Skeletal muscle satellite cell (primary cell): ENCODE results near the gene FN1.

ENCODE experiments used
- H3K27me3 ChIP-seq: 2 replicates; pipeline ENCODE4 v1.7.0; 2013; ENCODE audit warnings: low read length; ENCODE audit not compliant: control insufficient read depth, insufficient read depth
- H3K36me3 ChIP-seq: 2 replicates; pipeline ENCODE4 v1.7.0; 2013; ENCODE audit warnings: mild to moderate bottlenecking, control low read depth, low read length; ENCODE audit not compliant: insufficient read depth
- H3K4me1 ChIP-seq: 2 replicates; pipeline ENCODE4 v1.7.0; 2013; ENCODE audit warnings: low read length; ENCODE audit not compliant: control insufficient read depth, insufficient read depth
- H3K4me2 ChIP-seq: 2 replicates; pipeline ENCODE4 v1.7.0; 2013; ENCODE audit warnings: mild to moderate bottlenecking, low read length
- H3K4me3 ChIP-seq: 2 replicates; pipeline ENCODE4 v1.7.0; 2013; ENCODE audit warnings: low read length
- H3K9ac ChIP-seq: 2 replicates; pipeline ENCODE4 v1.7.0; 2013; ENCODE audit warnings: mild to moderate bottlenecking, low read depth, low read length, moderate library complexity
- H3K9me3 ChIP-seq: replicated peaks from 2 replicates; pipeline ENCODE4 v1.7.0; 2013; ENCODE audit warnings: mild to moderate bottlenecking, control low read depth, low read length

The FN1 gene

DNA sequence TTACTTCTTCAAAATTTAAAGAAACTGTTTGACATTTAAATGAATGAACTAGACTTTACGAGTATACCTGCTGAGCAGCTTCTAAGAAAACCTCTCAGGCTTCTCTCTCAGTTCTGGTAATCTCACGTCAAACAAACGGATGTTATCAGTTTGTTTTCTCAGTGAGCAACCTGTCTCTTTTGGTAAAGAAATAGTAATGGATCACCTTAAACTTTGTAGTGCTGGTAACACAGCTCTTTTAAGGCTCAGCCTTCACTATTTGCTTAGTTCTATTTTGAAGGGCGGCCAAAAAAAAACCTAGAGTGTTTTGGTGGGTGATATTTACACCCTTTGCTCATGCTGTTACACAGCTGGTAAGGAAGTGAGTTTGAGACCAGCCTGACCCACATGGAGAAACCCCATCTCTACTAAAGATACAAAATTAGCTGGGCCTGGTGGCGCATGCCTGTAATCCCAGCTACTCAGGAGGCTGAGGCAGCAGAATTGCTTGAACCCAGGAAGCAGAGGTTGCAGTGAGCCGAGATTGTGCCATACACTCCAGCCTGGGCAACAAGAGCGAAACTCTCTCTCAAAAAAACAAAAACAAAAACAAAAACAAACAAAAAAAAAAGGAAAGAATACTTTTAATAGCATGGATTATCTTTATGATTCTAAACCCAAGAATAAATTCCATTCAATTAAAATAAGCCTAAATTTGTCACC, 15.9 kb downstream of the FN1 start:
- H3K9ac ChIP-seq = no peak overlapping the region
- H3K4me1 ChIP-seq = peaks cover 57% of the 10 kb centered on the region
- no peak overlapping the region for H3K4me3 ChIP-seq
- H3K27me3 ChIP-seq = no peaks in the 10 kb centered on the region
- peaks cover 100% of the 10 kb centered on the region for H3K36me3 ChIP-seq
- peak overlapping the region; percentile 36 for H3K4me2 ChIP-seq
- H3K9me3 ChIP-seq = no peaks in the 10 kb centered on the region

DNA sequence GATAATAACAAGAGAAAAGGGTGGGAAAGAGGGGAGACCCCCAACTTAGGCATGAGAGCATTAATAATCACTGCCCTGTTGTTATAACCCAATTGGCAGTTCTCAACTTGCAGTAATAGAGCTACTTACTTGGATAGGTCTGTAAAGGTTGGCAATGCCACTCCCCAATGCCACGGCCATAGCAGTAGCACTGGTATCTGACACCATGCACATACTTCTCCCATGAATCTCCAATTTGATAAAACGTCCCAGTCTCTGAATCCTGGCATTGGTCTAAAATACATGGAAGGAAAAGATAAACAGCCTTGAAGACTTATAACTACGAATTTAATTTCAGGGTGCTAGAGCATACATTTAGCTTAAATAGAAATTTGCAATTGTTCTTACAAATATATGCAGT, 16.8 kb downstream of the FN1 start:
- Histone ChIP-seq H3K4me3 (peak overlapping the region; percentile 26), H3K9ac (no peak overlapping the region), H3K27me3 (no peaks in the 10 kb centered on the region), H3K36me3 (peaks cover 100% of the 10 kb centered on the region), H3K4me2 (peak overlapping the region; percentile 54), H3K4me1 (peaks cover 60% of the 10 kb centered on the region), H3K9me3 (no peaks in the 10 kb centered on the region)

DNA sequence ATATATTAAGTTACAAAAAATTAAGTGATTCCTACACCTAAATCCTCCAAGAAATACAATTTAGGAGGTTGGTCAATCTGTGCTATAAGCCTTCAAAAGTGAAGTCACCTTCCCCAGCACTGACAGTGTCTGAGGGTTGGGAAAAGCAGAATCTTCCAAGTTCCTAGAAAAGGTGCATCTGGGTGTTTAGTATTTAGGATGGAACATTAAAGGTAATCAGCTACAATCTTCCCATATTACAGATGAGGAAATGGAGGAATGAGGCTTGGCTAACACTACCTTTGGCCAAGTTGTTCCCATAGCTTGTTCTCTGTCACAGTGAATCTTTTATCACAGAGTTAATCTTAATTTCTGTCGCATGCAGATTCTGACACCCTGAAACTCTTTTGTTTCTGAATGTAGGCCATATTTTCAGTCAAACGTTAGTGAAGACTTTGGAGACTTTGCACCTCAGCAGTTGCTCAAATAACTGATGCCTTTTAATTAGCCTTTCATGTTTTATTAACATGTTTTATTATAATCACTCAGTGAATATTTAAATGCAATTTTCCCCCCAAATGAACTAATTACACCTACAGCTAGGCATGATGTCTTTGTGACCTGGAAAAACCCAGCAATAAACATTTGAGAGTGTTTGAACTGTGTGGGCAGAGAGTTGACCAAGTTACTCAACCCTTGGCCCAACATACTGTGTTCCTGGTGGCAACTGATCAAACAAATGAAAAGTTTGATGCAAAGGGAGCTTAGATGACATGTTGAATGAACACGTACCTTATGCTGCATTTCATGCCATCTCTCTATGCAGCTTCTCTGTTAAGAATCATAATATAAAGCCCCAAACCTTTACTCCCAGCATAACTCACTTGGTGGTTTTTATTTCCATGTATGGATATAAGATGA, 17.6 kb downstream of the FN1 start:
- H3K9me3 ChIP-seq = no peaks in the 10 kb centered on the region
- peaks cover 60% of the 10 kb centered on the region for H3K4me1 ChIP-seq
- peaks cover 100% of the 10 kb centered on the region for H3K36me3 ChIP-seq
- H3K4me2 ChIP-seq = peak overlapping the region; percentile 54
- H3K9ac ChIP-seq = no peak overlapping the region
- no peaks in the 10 kb centered on the region for H3K27me3 ChIP-seq
- peak overlapping the region; percentile 7 for H3K4me3 ChIP-seq

DNA sequence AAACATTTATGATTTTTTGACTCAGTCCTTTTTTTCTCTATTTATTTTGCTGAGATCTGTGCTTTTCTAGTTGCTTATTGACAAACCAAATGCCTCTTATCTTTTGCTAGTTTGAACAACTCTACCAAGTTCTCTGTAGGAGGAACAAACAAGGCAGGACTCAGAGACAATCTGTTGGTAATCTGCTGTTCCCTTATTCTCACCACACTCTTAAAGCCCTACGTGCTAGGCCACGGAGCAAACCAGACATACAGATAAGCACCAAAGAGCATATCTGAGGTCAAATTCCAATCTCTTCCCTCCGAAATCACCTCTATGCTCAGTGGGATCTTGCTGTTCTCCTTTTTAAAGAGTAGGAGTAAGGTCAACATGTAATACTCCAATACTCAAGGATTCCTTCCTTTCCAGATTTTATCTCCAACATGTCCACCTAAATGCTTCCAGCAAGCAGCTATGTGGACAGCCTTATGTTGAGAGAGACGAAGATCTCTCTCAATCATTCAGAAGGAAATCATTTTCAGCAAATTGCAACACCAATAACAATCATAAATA, 18.4 kb downstream of the FN1 start:
- no peaks in the 10 kb centered on the region for H3K27me3 ChIP-seq
- H3K9me3 ChIP-seq = no peaks in the 10 kb centered on the region
- peaks cover 100% of the 10 kb centered on the region for H3K36me3 ChIP-seq
- no peak overlapping the region for H3K4me3 ChIP-seq
- H3K4me2 ChIP-seq = peak overlapping the region; percentile 54
- peak overlapping the region; percentile 18 for H3K9ac ChIP-seq
- peaks cover 57% of the 10 kb centered on the region for H3K4me1 ChIP-seq

DNA sequence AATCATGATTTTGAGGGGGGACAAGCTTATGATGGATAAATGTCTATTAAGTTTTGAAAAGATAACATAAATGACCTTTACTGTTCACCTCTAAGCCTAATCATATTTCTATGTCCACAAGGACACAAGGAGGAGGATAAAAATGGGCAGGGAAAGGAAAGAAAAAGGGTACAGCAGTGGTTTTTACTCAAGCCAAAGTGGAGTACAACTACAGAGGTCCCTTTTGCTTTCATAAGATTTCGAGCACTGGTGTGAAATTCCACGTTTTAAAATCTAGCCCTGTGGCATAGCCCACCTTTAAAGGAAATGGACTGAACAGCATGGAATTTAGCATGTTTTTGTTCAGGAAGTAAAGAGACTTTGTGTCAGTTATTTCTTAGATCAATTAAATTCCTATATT, 19.2 kb downstream of the FN1 start:
- Histone ChIP-seq H3K36me3 (peaks cover 100% of the 10 kb centered on the region), H3K4me1 (peaks cover 54% of the 10 kb centered on the region)

DNA sequence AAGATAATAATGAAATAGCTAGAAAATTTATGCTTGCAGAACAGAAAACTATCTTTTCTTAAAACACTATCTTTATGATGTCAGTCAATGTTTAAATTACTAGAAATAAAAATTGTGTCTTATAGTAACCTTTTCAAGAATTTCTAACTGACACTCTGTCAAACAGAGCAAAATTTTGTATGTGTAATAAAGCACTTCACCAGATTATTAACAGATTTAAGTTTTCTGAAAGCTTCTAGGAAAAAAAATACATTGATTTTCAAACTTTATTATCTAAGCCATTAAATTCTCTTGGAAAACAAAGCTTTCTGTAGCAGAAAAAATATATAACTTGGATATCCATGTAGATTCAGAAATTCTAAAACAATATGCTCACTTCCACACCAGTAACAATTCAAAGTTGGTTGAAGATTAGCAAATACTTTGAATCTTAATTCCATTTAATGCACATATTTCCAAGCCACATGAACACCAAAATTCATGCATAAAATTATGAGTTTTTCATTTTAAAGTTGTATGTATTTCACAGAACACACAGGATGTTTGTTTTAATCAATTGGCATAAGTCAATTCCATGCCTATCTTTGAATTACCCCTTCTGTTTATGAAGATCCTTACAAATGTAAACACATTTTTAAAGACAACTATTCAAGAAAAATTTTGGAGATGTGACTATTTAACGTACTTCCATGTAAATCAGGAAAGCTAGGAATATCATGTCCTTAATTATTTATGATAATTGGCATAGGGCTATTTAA, 19.9 kb downstream of the FN1 start:
- Histone ChIP-seq H3K27me3 (no peaks in the 10 kb centered on the region), H3K4me1 (peaks cover 56% of the 10 kb centered on the region), H3K36me3 (peaks cover 93% of the 10 kb centered on the region), H3K9ac (no peak overlapping the region), H3K4me3 (no peak overlapping the region), H3K4me2 (peak overlapping the region; percentile 9), H3K9me3 (no peaks in the 10 kb centered on the region)

More for the DNA sequence above, 19.2 kb downstream of the FN1 start:
- Histone ChIP-seq H3K27me3 (no peaks in the 10 kb centered on the region), H3K9ac (no peak overlapping the region), H3K4me3 (no peak overlapping the region), H3K4me2 (peak overlapping the region; percentile 54), H3K9me3 (no peaks in the 10 kb centered on the region)

DNA sequence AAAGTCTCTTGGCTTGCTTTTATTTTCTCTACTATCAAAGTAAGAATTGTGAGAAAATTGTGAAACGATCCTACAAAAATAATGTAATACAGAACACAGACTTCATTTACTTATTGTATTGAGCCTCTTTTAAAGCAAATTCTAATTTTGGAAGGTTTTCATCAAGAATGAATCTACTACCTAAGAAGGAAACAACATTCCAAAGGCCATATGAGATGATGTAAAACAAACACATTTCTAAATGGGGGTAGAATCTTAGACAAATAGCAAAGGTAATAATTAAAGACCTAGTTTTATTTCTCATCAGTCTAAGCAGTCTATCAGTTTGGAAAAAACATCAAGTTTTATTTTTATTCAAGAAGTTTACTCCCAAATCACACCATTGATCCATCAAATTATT, 20.6 kb downstream of the FN1 start:
- no peak overlapping the region for H3K4me3 ChIP-seq
- H3K9me3 ChIP-seq = no peaks in the 10 kb centered on the region
- peaks cover 91% of the 10 kb centered on the region for H3K36me3 ChIP-seq
- H3K9ac ChIP-seq = peak overlapping the region; percentile 0
- peaks cover 54% of the 10 kb centered on the region for H3K4me1 ChIP-seq
- H3K4me2 ChIP-seq = no peak overlapping the region
- H3K27me3 ChIP-seq = no peaks in the 10 kb centered on the region

DNA sequence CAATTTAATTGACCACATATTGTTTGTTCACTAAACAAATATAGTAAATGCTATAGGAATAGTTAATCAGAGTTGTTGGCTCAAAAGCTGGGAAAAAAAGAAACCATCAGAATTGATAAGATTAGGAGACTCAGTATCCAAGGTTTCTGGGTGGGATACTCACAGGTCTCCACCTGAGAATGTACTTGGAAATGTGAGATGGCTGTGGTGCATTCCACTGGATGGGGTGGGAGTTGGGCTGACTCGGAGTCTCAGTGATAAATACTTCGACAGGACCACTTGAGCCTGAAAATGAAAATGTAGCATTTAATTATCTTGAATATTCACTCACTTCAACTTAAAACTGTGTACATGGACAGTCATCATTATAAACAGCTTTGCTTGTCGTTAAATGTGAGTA, 21.2 kb downstream of the FN1 start:
- Histone ChIP-seq H3K27me3 (no peaks in the 10 kb centered on the region), H3K4me3 (no peak overlapping the region), H3K9me3 (no peaks in the 10 kb centered on the region), H3K36me3 (peaks cover 91% of the 10 kb centered on the region), H3K4me2 (peak overlapping the region; percentile 44), H3K4me1 (peaks cover 58% of the 10 kb centered on the region), H3K9ac (peak overlapping the region; percentile 0)

DNA sequence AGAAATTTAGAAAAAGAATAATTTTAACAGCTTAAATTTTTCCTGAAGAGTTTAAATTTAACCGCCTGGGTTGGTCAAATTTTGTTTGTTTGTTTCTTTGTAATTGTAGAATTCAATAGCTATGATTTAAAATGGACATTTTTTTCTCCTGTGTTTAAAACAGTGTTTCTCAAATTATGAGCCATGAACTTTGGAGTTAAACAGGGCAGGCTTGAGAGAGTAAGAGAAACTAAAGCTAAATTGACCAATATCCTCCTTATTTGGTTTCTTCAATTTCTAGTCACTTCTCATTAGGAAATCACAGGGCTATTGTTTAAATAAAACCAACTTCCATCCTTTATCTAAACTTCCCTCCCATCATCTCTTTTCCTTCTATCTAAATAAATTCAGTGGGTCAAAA, 21.9 kb downstream of the FN1 start:
- no peaks in the 10 kb centered on the region for H3K27me3 ChIP-seq
- H3K4me1 ChIP-seq = peaks cover 62% of the 10 kb centered on the region
- no peak overlapping the region for H3K4me3 ChIP-seq
- peak overlapping the region; percentile 4 for H3K9ac ChIP-seq
- no peaks in the 10 kb centered on the region for H3K9me3 ChIP-seq
- H3K4me2 ChIP-seq = peak overlapping the region; percentile 44
- peaks cover 91% of the 10 kb centered on the region for H3K36me3 ChIP-seq

DNA sequence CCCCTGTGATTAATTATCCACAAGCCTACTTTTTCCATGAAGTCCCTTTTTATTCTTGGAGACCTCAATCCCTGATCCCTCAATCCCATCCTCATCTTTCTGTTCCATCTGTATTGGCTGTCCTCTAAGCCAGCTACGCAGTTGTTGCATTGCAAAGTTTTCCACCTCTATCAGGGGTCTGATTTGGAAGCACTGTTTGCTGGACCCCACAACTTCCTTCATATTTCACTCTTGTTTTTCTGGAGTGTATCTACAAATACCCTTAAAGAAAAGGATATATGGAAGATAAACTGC, 22.4 kb downstream of the FN1 start:
- H3K9me3 ChIP-seq = no peaks in the 10 kb centered on the region
- H3K4me3 ChIP-seq = no peak overlapping the region
- peaks cover 91% of the 10 kb centered on the region for H3K36me3 ChIP-seq
- no peaks in the 10 kb centered on the region for H3K27me3 ChIP-seq
- peaks cover 59% of the 10 kb centered on the region for H3K4me1 ChIP-seq
- no peak overlapping the region for H3K9ac ChIP-seq
- H3K4me2 ChIP-seq = no peak overlapping the region
